ENCODE data around the gene TSPAN11.

Gene TSPAN11

GRCh38 chr12:30962047-30962446 lies 35.5 kb downstream of the TSPAN11 start:
- DNase-seq = no peak

- DNase-seq = no peak
These were observed 37.4 kb downstream of the TSPAN11 start for GRCh38 chr12:30963709-30964564.

- DNase-seq = no peak
These were observed 38.5 kb downstream of the TSPAN11 start for GRCh38 chr12:30964896-30965612.

GRCh38 chr12:30965613-30965985 lies 39.1 kb downstream of the TSPAN11 start:
- DNase-seq = no peak

- DNase-seq = no peak
These were observed 40.5 kb downstream of the TSPAN11 start for GRCh38 chr12:30967026-30967425.

- DNase-seq = no peak
These were observed 41.7 kb downstream of the TSPAN11 start for GRCh38 chr12:30968211-30968610.

GRCh38 chr12:30969006-30969405 lies 42.5 kb downstream of the TSPAN11 start:
- DNase-seq = no peak

- no peak for DNase-seq
These were observed 43.3 kb downstream of the TSPAN11 start for GRCh38 chr12:30969606-30970395.

GRCh38 chr12:30970559-30971197 lies 44.1 kb downstream of the TSPAN11 start:
- DNase-seq = peak; percentile 52

GRCh38 chr12:30972035-30972434 lies 45.5 kb downstream of the TSPAN11 start:
- no peak for DNase-seq

GRCh38 chr12:30973175-30973574 lies 46.6 kb downstream of the TSPAN11 start:
- DNase-seq = no peak

GRCh38 chr12:30973830-30974229 lies 47.3 kb downstream of the TSPAN11 start:
- no peak for DNase-seq

GRCh38 chr12:30974746-30975500 lies 48.4 kb downstream of the TSPAN11 start:
- DNase-seq = no peak

GRCh38 chr12:30975581-30975980 lies 49.0 kb downstream of the TSPAN11 start:
- DNase-seq = no peak

- no peak for DNase-seq
These were observed 49.7 kb downstream of the TSPAN11 start for GRCh38 chr12:30976206-30976605.

GRCh38 chr12:30977124-30977523 lies 50.6 kb downstream of the TSPAN11 start:
- no peak for DNase-seq

GRCh38 chr12:30977537-30978349 lies 51.2 kb downstream of the TSPAN11 start:
- DNase-seq = no peak

GRCh38 chr12:30978639-30979038 lies 52.1 kb downstream of the TSPAN11 start:
- no peak for DNase-seq

GRCh38 chr12:30979371-30980259 lies 53.1 kb downstream of the TSPAN11 start:
- no peak for DNase-seq

Data from NCI-H524 treated with DMSO at 0.1 percent for 48 hours (cell line).